HG03432 (cell line): ENCODE measurements around the gene NR3C2.
A peak's percentile ranks its signal among the peaks of the same experiment; 100 is the strongest.
"Not testable (repeated sequence)": the region's sequence is repeated elsewhere in the genome, so short reads cannot be mapped to it uniquely, and the experiment has no call there.

Experiments used
- ATAC-seq: cut with Tn5 transposase; IDR thresholded peaks from one replicate; pipeline ENCODE4 v1.9.1; 2021; ENCODE audit warnings: mild to moderate bottlenecking, moderate library complexity; ENCODE audit not compliant: unreplicated experiment

Gene NR3C2

GRCh38 chr4:148226341-148226740 lies 215.9 kb downstream of the NR3C2 start:
- no peak for ATAC-seq

GRCh38 chr4:148225639-148226038 lies 216.6 kb downstream of the NR3C2 start:
- no peak for ATAC-seq

DNA sequence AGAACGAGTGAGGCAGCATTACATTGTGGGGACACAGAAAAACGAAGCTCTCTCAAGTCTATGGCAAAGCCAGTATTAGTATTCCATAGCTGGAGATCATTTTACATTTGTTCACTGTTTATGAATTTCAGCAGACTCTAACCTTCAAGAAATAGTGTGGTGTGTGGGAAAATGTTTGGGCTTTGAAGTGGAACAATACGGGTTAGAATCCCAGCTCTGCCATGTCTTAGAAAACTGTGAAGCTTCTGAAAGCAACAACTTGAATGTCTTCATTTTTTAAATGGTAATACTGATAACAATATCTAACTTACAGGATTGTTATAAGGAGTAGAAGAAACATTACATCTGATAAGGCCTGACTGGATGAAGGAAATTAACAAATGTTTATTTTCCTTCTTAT lies 217.7 kb downstream of the NR3C2 start:
- no peak for ATAC-seq

DNA sequence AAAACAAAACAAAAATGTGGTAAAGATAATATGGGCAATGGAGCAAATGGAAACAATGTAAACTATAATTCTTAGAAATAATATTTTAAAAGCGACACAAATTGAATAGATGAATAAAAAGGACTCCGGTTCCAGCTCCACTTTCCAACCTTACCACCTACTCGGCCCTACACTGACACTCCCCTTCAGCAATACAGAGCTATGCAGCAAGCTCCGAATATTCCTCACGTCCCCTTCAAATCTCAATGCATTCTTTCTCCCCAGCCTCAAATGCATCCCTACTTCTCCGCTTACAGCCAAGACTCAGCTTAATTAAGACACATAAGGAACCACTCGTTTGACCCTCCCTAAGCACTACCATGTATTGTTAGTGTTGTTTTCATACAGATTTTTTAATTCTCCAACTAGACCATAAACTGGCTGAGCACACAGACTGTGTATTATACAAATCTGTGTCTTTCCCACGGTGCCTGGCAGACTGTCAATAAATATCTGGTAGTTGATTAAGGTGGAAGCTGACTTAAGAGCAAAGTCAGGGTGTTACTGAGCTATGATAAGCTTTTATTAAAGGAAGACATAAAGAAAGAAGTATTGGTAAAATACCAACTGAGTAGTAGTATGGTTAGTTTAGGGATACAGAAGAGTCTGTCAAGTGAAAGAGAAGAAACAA lies 219.1 kb downstream of the NR3C2 start:
- no peak for ATAC-seq

GRCh38 chr4:148216866-148217814 lies 225.1 kb downstream of the NR3C2 start:
- ATAC-seq, result peak; percentile 94

DNA sequence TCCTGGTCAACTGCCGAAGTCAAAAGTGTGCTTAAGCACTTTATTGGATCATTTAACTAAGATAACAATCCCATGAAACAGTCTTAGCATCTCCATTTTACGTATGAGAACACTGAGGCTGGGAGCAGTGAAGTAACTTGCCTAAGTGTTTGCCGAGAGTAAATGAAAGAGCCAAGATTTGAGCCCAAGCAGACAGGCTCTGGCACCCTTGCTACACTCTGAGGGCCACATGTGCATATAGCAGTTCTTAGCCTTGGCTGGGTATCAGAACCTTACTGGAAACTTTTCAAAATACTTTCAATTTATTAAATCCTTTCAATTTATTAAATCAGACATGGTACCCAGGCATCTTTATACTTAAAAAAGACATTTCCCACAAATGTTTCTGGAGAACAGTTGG lies 225.9 kb downstream of the NR3C2 start:
- peak; percentile 2 for ATAC-seq

GRCh38 chr4:148215202-148215601 lies 227.0 kb downstream of the NR3C2 start:
- ATAC-seq, result no peak

GRCh38 chr4:148214529-148215166 lies 227.6 kb downstream of the NR3C2 start:
- ATAC-seq, result no peak

DNA sequence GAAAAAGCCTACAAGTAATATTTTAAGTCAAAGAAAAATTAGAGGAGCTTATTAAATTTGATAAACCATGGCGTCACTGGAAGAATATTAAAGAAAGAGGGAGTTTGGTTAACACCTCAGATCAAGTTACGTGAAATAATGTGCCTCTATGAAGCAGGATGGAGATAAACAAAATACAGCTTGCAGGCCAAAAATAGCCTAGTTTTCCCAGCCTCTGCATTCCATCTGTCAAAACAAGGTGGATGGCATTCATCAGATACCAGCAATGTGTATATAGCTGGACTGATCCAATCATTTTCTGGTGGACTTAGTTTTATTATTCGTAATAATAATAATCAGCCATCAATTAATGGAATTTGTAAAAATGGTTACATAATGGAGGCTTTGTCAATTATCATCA lies 230.7 kb downstream of the NR3C2 start:
- ATAC-seq, result no peak

GRCh38 chr4:148210661-148211060 lies 231.6 kb downstream of the NR3C2 start:
- ATAC-seq, result no peak

DNA sequence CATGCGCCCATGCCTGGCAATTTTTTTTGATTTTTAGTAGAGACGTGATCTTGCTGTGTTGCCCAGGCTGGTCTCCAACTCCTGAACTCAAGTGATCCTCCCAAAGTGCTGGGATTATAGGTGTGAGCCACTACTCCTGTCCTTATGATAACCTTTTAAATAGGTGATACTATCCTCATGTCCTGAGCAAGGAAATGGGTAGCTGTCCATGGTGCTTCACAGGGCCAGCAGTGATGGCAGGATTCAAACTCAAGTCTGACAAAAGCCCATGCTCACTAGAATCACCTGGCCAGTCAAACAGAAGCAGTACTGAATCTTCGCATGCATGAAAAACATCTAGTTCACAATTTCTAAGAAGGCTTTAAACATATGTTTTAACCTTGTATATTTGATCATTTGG lies 235.1 kb downstream of the NR3C2 start:
- ATAC-seq, result no peak

- no peak for ATAC-seq
Observed at GRCh38 chr4:148205476-148205875, 236.7 kb downstream of the NR3C2 start.

DNA sequence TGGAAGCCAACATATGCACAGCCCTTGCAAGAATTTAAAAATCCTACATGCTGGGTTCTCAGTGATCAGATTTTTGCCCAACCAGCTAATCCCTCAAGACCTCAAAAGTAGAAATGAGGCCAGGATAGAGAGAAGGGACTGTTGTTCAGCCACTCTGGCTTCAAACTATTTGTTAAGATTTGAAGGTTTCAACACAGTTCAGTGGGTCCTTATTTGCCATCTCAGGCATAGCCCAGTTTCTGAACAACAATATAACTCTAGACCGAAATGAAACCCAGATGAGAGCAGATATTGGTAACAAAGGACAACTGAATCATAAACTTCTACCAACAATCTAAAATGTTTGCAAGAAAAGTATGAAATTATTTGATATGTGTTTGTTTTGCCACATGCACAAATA lies 237.3 kb downstream of the NR3C2 start:
- no peak for ATAC-seq

DNA sequence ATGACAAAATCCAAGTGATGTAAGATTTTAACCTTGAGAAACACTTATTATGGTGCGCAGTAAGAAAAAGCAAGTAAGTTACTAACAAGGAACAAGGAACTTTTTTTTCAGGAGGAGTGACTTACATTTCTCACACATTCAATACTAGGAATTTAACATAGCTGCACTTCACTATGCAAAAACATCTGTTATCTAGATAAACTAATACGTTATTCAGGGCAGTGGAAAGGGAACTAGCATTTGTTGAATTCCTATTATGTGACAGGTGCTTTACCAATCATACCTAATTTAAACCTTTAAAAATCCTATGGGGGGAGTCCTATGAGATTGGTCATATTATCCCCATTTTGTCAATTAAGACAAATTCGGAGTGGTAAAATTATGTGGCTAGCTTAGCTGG lies 238.0 kb downstream of the NR3C2 start:
- ATAC-seq, result no peak

- ATAC-seq, result no peak
Observed at GRCh38 chr4:148203056-148203898, 238.9 kb downstream of the NR3C2 start.

DNA sequence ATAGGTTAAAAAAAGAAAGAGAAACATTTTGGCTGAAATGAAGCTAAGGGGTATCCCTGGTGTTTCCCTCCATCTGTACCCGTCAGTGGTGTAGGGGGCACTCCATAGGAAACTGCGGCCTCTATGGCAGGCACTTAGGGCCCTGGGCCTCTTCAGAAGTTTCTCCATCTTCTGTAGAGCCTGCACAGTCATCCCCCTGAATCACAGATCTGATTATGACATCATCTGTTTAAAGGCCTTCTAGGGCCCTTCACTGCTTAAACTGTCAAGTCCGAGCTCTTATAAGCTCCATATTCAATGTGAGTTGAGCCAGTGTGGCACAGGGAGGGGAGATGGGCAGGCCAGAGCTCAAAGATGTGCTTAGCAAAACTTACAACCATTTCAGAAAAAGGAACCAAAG lies 241.3 kb downstream of the NR3C2 start:
- ATAC-seq, result no peak

GRCh38 chr4:148196164-148196563 lies 246.1 kb downstream of the NR3C2 start:
- ATAC-seq, result no peak

DNA sequence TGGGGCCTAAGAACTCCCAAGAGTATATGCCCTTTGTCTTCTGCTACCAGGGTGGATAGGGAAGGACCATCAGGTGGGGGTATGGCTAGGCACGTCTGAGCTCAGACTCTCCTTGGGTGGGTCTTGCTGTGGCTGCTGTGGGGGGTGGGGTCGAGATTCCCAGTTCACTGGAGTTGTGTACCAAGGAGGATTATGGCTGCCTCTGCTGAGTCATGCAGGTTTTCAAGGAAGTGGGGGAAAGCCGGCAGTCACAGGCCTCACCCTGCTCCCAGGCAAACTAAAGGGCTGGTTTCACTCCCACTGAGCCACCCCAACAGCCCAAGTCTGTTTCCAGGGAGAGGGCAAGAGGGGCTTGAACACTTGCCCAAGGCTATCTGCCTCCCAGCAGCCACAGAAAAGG lies 249.7 kb downstream of the NR3C2 start:
- ATAC-seq, result no peak

- ATAC-seq, result not testable (repeated sequence)
Observed at GRCh38 chr4:148187454-148188222, 254.6 kb downstream of the NR3C2 start.

GRCh38 chr4:148184922-148185321 lies 257.3 kb downstream of the NR3C2 start:
- ATAC-seq, result no peak
